LNCaP clone FGC (cell line): ENCODE data around the gene ZMIZ1.

Experiments
- DNase-seq: peaks from one replicate; pipeline ENCODE4 v3.0.0-alpha.2; 2011; ENCODE audit warnings: low read depth
- H3K4me3 ChIP-seq: 2 replicates; pipeline ENCODE4 v1.5.1; 2011; ENCODE audit warnings: mild to moderate bottlenecking, low read depth, low read length, control low read depth
- TF ChIP-seq, protein P1 (sequence below): IDR thresholded peaks from 2 replicates; pipeline ENCODE4 v1.5.1; 2012; ENCODE audit warnings: mild to moderate bottlenecking; ENCODE audit not compliant: control insufficient read depth, insufficient read depth; ENCODE audit errors: extremely low read depth

ZMIZ1 gene

DNA sequence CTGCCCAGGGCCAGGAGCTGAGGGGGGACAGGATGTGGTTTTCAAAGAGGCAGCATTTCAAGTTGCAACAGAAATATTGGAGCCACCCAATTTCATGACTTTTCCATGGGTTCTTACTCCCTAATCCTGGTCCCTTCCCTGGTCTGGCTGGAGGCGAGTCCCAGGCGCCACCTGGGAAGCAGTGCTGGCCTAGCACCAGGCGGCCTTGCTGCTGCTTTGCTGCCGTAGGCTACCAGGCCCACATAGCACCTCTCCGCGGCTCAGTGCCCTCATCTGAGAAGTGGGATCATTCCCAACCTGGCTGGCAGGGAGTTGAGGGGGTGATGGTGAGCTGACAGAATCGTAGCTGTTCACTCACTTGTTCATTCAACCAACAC, 33.7 kb downstream of the ZMIZ1 start:
- no peak overlapping the region for H3K4me3 ChIP-seq
- no peak for DNase-seq
- TF ChIP-seq, protein P1, sequence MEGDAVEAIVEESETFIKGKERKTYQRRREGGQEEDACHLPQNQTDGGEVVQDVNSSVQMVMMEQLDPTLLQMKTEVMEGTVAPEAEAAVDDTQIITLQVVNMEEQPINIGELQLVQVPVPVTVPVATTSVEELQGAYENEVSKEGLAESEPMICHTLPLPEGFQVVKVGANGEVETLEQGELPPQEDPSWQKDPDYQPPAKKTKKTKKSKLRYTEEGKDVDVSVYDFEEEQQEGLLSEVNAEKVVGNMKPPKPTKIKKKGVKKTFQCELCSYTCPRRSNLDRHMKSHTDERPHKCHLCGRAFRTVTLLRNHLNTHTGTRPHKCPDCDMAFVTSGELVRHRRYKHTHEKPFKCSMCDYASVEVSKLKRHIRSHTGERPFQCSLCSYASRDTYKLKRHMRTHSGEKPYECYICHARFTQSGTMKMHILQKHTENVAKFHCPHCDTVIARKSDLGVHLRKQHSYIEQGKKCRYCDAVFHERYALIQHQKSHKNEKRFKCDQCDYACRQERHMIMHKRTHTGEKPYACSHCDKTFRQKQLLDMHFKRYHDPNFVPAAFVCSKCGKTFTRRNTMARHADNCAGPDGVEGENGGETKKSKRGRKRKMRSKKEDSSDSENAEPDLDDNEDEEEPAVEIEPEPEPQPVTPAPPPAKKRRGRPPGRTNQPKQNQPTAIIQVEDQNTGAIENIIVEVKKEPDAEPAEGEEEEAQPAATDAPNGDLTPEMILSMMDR = no peak

DNA sequence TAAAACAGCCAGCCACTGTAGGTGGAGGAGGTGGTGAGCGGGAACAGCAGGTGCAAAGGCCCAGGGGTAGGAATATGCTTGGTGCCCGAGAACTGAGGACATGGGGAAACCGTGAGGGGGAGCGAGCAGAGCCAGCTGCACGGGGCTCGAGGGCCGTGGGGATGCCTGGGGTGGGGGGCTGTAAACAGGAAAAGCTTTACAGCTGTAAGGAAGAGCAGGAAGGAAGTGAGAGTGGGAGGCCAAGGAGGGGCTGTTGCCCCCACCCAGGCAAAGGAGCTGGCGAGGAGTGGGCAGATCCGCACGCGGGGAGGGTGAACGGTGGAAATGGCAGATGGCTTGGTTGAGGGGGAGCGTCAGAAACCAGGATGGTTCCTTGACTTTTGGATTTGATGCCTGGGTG, 34.4 kb downstream of the ZMIZ1 start:
- DNase-seq = no peak
- no peak overlapping the region for H3K4me3 ChIP-seq
- TF ChIP-seq, protein P1 = no peak

- no peak overlapping the region for H3K4me3 ChIP-seq
- no peak for DNase-seq
- TF ChIP-seq, protein P1 = no peak
Observed at GRCh38 chr10:79103585-79103984, 34.8 kb downstream of the ZMIZ1 start.

DNA sequence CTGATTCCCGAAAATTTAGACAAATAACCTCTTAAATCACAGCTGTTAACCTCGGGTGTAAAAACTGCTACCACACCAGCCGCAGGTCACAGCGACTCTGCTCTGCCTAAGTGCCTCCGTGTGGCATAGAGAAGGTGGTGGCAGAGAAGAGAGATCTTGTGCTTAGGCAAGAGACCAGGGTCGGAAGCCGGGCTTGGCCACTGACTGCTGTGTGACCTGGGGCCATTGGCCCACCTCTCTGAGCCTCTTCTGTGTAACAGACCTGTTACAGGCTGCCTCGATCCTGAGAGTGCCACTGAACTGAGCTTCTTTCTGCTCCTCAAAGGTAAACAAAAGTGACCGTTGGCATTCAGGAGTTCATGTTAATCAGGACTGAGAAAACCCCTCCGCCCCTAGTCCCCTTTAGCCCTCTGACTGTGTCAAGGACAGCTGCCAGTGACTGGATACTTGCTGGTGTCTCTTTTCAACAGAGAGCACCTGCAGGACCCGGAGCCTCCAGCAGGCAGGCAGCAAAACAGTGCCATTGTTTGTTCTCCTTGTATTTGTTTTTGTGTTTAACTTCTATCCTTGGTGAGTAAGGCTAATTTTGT, 36.5 kb downstream of the ZMIZ1 start:
- TF ChIP-seq, protein P1 = peak; percentile 21; the same call in 1 of the 2 replicates
- no peak overlapping the region for H3K4me3 ChIP-seq
- no peak for DNase-seq

- DNase-seq = no peak
- H3K4me3 ChIP-seq = no peak overlapping the region
- TF ChIP-seq, protein P1 = no peak
Observed at GRCh38 chr10:79105818-79106217, 37.1 kb downstream of the ZMIZ1 start.

DNA sequence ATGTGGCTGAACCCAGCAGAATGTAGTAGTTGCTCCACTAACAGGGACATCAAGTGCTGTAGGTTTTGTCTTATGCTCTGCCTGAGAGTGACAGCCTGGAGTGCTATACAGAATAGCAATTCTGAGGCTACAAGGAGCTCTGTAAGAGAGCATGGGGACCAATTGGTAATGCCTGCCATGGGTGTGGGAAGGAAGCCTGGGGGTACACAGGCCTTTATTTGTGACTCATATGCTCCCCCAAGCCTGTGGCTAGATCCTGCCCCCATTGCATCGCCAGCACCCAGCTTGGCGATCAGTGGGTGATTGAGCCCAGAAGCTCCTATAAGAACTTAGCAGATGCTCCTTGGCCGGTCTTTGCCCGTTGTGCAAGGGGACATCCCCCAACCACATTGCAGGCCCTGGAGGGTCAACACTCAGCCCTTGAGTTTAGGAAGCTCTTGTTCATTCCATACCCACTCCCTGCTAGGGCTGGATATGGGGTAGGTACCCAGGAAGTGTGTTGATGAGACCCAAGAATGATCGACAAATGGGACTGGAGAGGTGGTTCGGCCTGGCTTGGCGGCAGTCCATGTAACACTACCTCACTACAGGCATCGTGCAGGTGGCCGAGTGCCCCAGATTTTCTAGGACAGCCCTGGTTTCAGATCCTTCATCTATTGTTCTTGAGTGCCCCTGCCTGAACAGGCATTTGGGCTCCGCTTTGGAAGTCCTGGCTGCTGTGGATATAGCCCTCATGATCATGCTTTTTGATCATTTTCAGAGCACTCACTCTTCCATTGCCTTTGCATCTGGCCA, 37.7 kb downstream of the ZMIZ1 start:
- TF ChIP-seq, protein P1 = no peak
- H3K4me3 ChIP-seq = no peak overlapping the region
- DNase-seq = no peak
